GM18499 (cell line): ENCODE results near the gene PIEZO2.

Source experiments
- ATAC-seq: cut with Tn5 transposase; IDR thresholded peaks from one replicate; pipeline ENCODE4 v1.9.1; 2021; ENCODE audit warnings: moderate number of reproducible peaks; ENCODE audit not compliant: insufficient read depth, unreplicated experiment

The PIEZO2 gene

DNA sequence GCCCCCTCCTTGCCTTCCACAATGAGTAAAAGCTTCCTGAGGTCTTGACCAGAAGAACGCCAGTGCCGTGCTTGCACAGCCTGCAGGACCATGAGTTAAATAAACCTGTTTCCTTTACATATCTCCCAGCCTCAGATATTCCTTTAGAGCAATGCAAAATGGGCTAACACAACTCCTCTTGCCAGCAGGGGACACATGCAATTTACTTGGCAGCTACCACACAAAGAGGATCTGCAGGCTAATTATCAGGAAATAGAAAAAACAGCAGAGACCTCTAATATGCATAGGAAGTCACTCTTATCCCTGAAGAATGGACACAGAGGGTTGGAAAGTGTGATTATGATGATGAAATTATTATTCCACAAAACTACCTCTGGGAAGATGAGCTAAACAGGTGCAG, 114.0 kb downstream of the PIEZO2 start:
- no peak for ATAC-seq

DNA sequence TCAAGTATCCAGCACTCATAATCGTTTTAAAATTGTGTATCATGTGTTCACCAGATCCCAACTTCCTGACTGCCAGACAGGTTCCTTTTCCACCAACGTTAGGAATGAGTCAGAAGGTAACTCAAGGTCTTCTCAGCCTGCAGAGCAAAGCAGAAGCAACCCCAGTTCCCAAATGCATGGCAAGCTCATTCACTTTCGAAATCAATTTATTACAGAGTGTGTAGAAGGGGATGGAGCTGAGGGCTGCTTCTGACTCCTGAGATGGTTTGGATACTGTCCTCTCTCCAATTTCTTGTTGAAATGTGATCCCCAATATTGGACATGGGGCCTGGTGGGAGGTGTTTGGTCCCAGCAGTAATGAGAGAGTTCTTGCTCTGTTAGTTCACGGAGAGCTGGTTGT, 114.5 kb downstream of the PIEZO2 start:
- ATAC-seq, result no peak

DNA sequence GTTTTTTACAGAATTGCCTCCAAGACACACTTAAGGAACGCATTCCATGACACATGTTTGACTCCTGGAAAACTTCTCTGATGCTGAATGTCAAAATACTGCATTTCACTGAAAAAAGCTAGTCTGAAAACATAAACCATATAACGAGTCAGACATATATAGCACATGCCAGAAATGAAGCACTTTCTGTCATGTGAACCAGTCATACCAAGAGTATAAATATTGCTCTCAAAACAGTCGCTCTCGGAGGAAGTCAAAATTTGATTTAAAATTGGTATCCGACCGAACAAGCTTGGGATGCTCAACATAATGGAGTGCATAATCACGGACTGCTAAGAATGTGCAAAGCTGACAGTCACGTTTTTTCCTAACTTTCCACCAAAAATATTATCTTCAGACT, 115.9 kb downstream of the PIEZO2 start:
- ATAC-seq, result no peak

- ATAC-seq, result no peak
These were observed 117.4 kb downstream of the PIEZO2 start for GRCh38 chr18:11031966-11032365.

- ATAC-seq, result no peak
These were observed 120.3 kb downstream of the PIEZO2 start for GRCh38 chr18:11029021-11029420.

DNA sequence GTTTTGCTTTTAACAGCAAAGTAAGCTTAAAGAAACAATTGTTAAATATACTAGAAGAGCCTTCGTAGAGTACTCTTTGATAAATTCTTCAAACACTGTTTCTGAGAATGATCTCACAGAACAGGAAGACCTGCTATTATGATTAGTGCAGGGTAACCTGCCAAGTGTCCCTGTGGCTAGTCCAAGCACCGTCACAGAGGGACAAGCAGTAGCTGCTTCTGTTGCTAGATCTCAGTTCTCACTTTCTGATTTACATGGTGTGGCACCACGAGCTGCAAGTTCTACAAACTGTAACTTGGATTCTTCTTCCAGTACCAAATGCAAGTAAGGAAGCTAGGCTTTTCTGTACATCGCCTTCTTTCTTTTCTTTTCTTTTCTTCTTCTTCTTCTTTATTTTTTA, 121.5 kb downstream of the PIEZO2 start:
- ATAC-seq, result peak; percentile 85

DNA sequence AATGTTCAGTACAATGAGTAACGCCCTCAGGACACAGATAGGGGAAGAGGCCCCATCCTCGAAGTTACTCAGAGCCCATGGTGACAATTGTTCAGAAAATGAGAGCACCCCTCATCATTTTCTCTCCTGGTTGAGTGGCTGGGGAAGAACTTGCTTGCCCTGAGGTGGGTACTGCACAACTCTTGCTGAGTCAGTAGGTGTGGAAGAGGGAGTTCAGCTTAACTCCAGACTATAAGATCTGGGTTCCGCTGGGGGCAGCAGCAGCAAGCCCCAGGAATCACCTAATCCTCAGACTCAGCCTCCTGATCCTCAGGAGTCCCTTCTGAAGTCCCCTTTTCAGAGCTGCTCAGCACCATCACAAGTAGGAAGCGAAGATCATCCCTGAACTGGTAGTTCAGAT, 123.7 kb downstream of the PIEZO2 start:
- ATAC-seq, result no peak

DNA sequence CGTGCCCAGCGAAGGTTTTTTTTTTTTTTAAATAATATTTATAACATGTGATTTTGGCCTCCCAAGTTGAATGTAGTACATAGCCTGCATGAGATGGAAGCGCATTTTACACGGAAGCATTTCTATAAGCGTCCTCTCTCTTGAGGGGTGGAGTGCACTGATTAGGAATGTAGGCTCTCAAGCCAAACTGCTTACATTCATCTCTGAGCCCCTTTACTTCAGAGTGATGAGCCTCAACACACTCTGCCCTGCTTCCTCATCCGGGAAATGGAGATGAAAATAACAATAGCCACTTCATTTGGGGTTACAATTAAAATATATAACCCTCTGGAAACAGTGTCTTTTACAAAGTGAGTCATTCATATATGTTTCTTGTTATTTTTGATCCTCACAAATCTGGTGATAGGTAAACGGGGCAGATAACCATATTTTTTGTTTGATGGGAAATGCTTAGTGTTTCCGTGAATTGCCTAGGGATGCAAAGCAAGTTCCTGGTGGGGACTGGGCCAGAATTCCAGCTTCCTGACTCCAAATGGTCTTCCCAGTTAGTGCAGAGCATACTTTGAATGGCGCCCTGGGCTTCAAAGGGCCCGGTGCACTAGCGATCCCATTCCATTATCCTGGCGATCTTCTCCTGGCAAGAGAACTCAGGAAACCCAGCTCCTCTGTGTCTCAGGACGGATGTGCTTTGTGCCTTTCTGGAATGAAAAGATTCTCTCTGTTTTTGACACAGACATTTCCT, 124.3 kb downstream of the PIEZO2 start:
- no peak for ATAC-seq

GRCh38 chr18:11021477-11021876, 127.9 kb downstream of the PIEZO2 start:
- ATAC-seq, result no peak

GRCh38 chr18:11020877-11021414, 128.4 kb downstream of the PIEZO2 start:
- no peak for ATAC-seq

DNA sequence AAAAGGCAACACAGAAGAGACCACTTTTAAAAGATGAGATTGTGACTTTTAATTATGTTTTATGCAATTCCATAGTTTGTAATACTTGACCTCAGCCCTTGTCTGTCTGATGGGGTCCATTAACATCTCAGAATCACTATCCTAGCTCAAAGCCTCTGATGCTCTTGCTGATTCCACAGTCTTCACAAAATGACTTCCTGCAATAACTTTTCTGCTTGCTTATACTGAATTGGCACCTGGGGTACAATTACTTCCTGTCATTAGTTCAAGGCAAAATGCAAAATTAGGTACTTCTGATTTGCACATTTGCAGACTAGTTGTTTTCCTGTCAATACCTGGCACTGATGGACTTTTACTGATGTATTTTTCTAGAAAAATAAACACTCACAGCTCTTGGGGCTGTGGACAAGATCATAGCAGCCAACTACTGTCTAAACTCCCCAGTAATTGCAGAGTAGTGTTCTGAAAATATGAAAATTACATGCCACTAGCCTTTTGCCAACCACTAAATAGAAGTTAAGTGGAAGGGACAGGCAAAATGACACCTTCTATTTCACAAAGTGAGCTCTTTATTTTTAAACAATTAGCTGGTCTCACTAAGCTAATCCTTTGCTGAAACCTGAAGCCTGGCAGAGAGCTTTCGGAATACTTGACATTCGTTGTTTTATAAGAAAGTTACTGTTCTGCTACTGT, 129.1 kb downstream of the PIEZO2 start:
- ATAC-seq, result no peak

- no peak for ATAC-seq
These were observed 129.9 kb downstream of the PIEZO2 start for GRCh38 chr18:11019295-11020105.

DNA sequence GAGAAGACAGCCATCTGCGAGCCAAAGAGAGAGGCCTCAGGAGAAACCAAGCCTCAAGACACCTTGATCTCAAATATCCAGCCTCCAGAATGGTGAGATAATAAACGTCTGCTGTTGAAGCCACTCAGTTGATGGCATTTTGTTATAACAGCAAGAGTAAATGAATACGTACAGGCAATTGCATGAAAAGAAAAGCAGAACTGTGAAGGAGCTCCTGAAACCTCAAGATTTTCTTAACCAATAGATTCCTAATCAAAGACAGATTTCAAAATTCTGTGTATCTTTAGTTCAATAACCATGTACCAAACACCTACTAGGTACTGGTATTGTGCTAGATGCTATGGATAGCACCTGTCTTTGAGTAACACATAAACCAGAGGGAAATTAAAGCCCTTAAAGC, 139.5 kb downstream of the PIEZO2 start:
- ATAC-seq, result no peak

- no peak for ATAC-seq
These were observed 140.2 kb downstream of the PIEZO2 start for GRCh38 chr18:11009147-11009546.

DNA sequence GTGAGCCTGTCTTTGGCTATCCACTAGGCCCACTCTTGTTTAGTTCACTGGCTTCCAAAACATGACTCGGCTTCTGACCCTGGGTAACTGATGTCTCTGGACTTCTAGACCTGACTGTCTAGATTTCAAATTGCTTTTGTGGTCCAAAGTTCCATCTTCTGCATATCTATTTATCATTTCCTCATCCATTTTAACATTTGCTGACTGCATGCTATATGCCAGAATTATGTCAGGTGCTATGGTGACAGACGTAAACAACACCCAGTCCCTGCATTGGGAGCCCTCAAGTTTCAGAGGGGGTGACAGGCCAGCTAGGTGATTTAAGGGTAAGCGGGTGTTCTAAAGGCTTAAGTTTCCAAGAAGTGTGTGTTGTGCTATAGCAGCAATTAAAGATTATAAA, 140.9 kb downstream of the PIEZO2 start:
- ATAC-seq, result no peak

- no peak for ATAC-seq
These were observed 143.8 kb downstream of the PIEZO2 start for GRCh38 chr18:11005528-11005927.

GRCh38 chr18:11004951-11005350, 144.4 kb downstream of the PIEZO2 start:
- ATAC-seq, result no peak

- ATAC-seq, result no peak
These were observed 145.1 kb downstream of the PIEZO2 start for GRCh38 chr18:11004294-11004693.

GRCh38 chr18:11002796-11003195, 146.6 kb downstream of the PIEZO2 start:
- no peak for ATAC-seq

DNA sequence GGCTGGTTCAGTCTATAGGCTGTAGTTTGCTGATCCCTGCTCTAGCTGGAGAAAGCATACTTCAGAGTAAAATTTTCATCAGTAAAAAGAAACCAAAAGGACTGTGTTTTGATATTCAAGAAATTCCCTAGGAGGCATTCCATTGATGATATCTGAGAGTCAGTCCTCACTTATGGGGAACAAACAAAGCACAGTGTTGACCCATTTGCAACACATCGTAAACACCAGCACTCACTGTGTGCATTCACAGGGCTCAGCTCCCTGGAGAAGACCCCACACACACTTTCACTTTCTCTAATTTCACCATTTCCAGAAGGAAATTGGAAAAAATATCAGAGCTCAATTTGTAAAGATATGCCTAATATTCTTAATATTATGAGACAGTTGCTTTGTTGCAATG, 147.1 kb downstream of the PIEZO2 start:
- no peak for ATAC-seq

DNA sequence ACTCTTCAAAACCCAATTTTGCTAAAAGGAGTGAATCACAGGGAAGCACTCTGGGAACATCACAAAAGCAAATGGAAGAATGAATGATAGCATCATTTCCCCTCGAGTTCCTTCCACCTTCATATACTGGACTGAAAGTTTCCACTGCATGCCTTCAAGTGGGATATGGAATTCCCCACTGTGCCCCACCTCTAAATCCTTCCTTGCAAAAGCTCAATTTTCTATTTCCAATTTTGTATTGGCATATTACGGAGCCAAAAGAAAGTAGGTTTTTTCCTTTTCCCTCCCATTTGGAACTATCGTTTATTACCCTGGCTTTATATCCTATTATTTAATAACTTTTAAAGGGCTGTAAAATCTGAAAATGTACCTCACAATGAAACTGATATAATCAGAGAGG, 149.3 kb downstream of the PIEZO2 start:
- no peak for ATAC-seq
